Stimulated activated CD4-positive, alpha-beta T cell treated with anti-CD3 and anti-CD28 coated beads, Interleukin-15, amount 100 ng/mL, for 24 hours (primary cell): Measurements from ENCODE around the gene TLE2.
"Not testable (repeated sequence)": the region's sequence is repeated elsewhere in the genome, so short reads cannot be mapped to it uniquely, and the experiment has no call there.

Source experiments
- DNase-seq: peaks from one replicate; pipeline ENCODE4 v3.0.0-alpha.2; 2020

TLE2 gene

GRCh38 chr19:2982561-2982960 lies 46.5 kb downstream of the TLE2 start:
- DNase-seq = no peak

GRCh38 chr19:2981898-2982297 lies 47.2 kb downstream of the TLE2 start:
- no peak for DNase-seq

GRCh38 chr19:2978772-2979171 lies 50.3 kb downstream of the TLE2 start:
- DNase-seq = no peak

- DNase-seq = no peak
Observed at GRCh38 chr19:2978166-2978767, 50.8 kb downstream of the TLE2 start.

GRCh38 chr19:2977746-2978138 lies 51.3 kb downstream of the TLE2 start:
- DNase-seq = no peak

GRCh38 chr19:2977001-2977745 lies 51.9 kb downstream of the TLE2 start, which contains the start of gene TLE6:
TSS of gene TLE6 (plus strand) at chr19:2977564. CDS start at chr19:2978234, 670 bp downstream.
- peak; percentile 96 for DNase-seq

GRCh38 chr19:2976609-2977000 lies 52.5 kb downstream of the TLE2 start:
- no peak for DNase-seq

DNA sequence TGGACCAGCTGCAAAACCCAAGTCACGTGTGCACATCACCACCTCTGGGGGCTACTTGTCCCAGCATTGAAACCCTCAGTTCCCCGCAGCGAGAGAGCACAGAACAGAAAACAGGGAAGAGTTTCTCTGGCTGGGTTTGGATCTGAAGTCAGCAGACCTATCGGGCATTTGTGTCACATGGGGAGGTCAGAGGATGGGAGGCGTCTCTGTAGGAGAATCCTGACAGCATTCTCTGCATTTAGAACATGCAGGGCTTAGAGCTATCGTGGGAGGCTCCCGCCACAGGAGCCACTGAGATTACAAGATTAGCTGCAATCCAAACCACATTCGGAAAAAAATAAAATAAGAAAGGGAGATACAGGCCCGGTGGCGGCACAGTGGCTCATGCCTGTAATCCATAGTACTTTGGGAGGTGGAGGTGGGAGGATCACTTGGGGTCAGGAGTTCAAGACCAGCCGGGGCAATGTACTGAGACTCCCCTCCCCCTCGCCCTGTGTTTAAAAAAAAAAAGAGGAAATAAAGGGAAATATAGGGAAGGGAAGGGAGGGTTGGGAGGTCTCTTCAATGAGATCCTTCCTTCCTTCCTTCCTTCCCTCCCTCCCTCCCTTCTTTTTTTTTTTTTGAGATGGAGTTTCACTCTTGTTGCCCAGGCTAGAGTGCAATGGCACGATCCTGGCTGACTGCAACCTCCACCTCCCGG lies 54.6 kb downstream of the TLE2 start:
- peak; percentile 38 for DNase-seq

DNA sequence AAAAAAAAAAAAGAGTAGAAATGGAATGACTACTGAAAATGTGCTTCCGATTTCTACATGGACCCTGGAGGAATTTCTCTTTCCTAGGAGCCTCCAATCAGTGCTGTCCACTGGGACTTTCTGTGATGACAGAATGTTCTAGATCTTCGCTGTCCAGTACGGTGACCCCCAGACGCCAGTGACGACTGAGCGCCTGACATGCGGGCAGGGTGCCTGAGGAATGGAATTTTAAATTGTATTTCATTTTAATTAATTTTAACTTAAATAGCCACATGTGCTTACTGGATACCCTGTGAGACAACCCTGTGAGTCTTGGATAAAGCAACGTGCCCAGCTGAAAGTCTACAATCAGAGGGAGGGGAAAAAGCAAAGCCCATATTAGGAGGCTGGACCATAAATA lies 55.9 kb downstream of the TLE2 start:
- no peak for DNase-seq

GRCh38 chr19:2970201-2970835 lies 58.8 kb downstream of the TLE2 start:
- no peak for DNase-seq

- no peak for DNase-seq
Observed at GRCh38 chr19:2969104-2969504, 60.0 kb downstream of the TLE2 start.

DNA sequence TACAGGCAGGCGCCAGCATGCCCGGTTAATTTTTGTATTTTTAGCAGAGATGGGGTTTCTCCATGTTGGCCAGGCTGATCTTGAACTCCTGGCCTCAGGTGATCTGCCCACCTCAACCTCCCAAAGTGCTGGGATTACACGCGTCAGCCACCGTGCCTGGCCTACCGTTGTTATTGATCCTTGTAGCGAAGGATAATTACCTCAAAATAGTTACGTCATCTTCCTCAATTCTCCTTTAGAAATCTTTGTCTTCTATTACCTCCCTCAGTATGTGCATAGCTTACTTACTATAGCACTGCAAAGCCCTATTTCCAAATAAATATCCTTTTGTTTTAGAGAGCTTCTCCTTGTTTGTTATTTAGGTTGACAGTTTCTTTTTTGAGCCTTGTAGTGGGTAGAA lies 61.1 kb downstream of the TLE2 start:
- DNase-seq = no peak

GRCh38 chr19:2964874-2965273 lies 64.2 kb downstream of the TLE2 start:
- DNase-seq = no peak

- not testable (repeated sequence) for DNase-seq
Observed at GRCh38 chr19:2963631-2964030, 65.4 kb downstream of the TLE2 start.

DNA sequence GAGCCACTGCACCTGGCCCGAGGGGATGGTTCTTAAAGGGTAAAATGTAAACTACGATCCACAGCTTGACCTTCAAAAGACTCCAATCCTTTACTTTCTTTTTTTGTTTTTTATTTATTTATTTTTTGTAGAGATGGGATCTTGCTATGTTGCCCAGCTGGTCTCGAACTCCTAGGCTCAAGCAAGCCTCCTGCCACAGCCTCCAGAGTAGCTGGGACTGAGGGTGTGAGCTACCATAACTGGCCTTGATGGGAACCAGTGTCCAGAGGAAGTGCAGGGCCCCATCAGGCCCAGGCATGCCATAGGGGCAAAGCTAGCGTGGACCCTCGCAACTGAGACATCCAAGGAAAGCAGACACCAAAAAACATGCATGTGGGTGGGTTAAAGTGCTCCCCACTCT lies 66.0 kb downstream of the TLE2 start:
- no peak for DNase-seq

DNA sequence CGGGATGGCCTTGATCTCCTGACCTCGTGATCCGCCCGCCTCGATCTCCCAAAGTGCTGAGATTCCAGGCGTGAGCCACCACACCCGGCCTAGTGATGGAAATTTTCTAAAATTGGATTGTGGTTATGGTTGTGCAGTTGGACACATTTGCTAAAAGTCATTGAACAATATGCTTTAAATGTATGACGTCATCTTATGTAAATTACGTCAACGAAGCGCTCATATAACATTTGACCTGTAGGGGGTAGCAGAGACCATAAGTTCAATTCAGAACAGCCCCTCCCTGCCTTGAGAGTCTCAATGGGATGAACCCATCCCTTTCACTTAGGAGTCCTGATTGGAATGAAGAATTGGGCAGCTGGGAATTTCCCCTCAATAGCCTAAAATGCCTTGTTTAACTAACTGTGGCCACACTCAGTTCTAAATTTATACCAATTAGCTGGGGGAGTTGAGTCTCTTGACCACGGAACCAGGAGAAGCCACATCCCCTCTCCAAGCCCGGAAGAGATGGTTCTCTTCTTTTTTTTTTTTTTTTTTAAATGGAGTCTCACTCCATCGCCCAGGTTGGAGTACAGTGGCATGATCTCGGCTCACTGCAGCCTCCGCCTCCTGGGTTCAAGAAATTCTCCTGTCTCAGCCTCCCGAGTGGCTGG lies 66.9 kb downstream of the TLE2 start:
- peak; percentile 46 for DNase-seq

- no peak for DNase-seq
Observed at GRCh38 chr19:2960120-2960519, 69.0 kb downstream of the TLE2 start.

DNA sequence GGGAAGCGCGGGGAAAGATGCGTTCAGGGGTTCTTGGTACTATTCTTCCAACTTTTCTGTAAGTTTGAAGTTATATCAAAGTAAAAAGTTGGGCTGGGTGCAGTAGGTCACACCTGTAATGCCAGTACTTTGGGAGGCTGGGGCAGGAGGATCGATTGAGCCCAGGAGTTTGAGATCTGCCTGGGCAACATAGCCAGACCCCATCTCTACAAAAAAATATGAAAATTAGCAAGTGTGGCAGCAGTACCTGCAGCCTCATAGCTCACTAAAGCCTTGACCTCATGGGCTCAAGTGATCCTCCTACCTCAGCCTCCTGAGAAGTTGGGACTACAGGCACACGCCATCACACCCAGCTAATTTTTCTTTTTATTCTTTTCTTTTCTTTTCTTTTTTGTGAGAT lies 71.9 kb downstream of the TLE2 start:
- DNase-seq = no peak

DNA sequence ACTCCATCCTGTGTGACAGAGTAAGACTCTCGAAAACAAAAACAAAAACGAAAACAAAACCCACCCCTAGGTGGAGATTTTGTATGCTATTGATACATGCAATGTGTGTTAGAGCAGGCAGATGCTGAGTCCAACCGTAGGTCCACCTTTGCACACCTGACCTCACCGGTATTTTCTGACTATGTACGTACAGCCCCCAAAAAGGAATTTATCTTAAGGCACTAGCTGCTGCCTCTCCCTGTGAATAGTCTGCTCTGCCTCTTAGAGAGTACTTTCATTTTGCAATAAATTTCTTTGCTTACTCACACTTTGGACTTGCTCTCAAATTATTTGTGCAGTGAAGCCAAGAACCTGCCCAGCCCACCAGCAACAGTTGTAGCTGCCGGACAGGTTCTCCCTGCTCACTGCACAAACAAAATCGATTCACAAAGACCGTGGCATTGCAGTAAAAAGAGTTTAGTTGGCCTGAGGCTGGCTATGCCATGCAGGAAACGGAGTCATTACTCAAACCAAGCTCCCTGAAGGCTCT lies 76.1 kb downstream of the TLE2 start:
- DNase-seq = no peak

GRCh38 chr19:2950286-2951124 lies 78.6 kb downstream of the TLE2 start:
- DNase-seq = peak; percentile 100

GRCh38 chr19:2949939-2950285 lies 79.2 kb downstream of the TLE2 start:
- DNase-seq = no peak
